Activated T-helper 2 cell treated with anti-CD3 and anti-CD28 coated beads, Interferon-gamma antibody, Interleukin-2, Interleukin-4, amounts not matched to agents 10 μg/mL and 5 μg/mL and 100 μg/mL, durations not matched to agents 14 hours and 24 hours and 36 hours (primary cell): ENCODE measurements around the gene GLOD5. TPM values are rescaled to one million over a fixed set of nuclear protein-coding genes. Genes with fewer than 3 reads are reported as not detected.

Experiments
- DNase-seq: peaks from one replicate; pipeline ENCODE4 v3.0.0; 2021; ENCODE audit warnings: low spot score
- H3K27ac Mint-ChIP-seq: one replicate; pipeline ENCODE4 v1.8.0; 2021; ENCODE audit warnings: mixed read lengths
- H3K27me3 Mint-ChIP-seq: one replicate; pipeline ENCODE4 v1.8.0; 2021; ENCODE audit warnings: low read depth, mixed read lengths
- H3K36me3 Mint-ChIP-seq: one replicate; pipeline ENCODE4 v1.8.0; 2021; ENCODE audit warnings: low read depth, mixed read lengths
- H3K4me1 Mint-ChIP-seq: one replicate; pipeline ENCODE4 v1.8.0; 2021; ENCODE audit warnings: low read depth, mixed read lengths
- H3K4me3 Mint-ChIP-seq: one replicate; pipeline ENCODE4 v1.8.0; 2021; ENCODE audit warnings: low read depth, mild to moderate bottlenecking, moderate library complexity, mixed read lengths
- H3K9me3 Mint-ChIP-seq: one replicate; pipeline ENCODE4 v1.8.0; 2021; ENCODE audit warnings: mixed read lengths
- intact Hi-C: fragments of 100-400 bp; cut with micrococcal nuclease; formaldehyde crosslinking; loops from one replicate; pipeline ENCODE4 v1.15.1; 2023
- total RNA-seq: library from RNA; stranded (reverse); gene quantifications from 2 replicates; pipeline ENCODE4 v1.2.3, GENCODE V29; 2022

The GLOD5 gene
- total RNA-seq, 1 donor from 2014 or later: not detected

- Mint-ChIP-seq H3K27me3 (peaks cover 11% of the 10 kb centered on the region), H3K4me3 (no peak overlapping the region), H3K36me3 (no peaks in the 10 kb centered on the region), H3K9me3 (no peaks in the 10 kb centered on the region), H3K4me1 (peaks cover 14% of the 10 kb centered on the region), H3K27ac (peak overlapping the region; percentile 42)
- DNase-seq: no peak
- intact Hi-C loops: no loop called here
Observed at GRCh38 chrX:48789366-48790220, 28.0 kb downstream of the GLOD5 start.

- no peak overlapping the region for H3K27ac Mint-ChIP-seq
- peaks cover 14% of the 10 kb centered on the region for H3K4me1 Mint-ChIP-seq
- H3K4me3 Mint-ChIP-seq: no peak overlapping the region
- H3K36me3 Mint-ChIP-seq: no peaks in the 10 kb centered on the region
- H3K27me3 Mint-ChIP-seq: peaks cover 11% of the 10 kb centered on the region
- H3K9me3 Mint-ChIP-seq: no peaks in the 10 kb centered on the region
- DNase-seq: no peak
- intact Hi-C loops: no loop called here
Observed at GRCh38 chrX:48790477-48790876, 28.9 kb downstream of the GLOD5 start.

- Mint-ChIP-seq H3K9me3 (no peaks in the 10 kb centered on the region), H3K27me3 (peaks cover 11% of the 10 kb centered on the region), H3K4me1 (peaks cover 14% of the 10 kb centered on the region), H3K36me3 (no peaks in the 10 kb centered on the region), H3K27ac (no peak overlapping the region), H3K4me3 (no peak overlapping the region)
- DNase-seq: no peak
- intact Hi-C loops: no loop called here
Observed at GRCh38 chrX:48791063-48791820, 29.7 kb downstream of the GLOD5 start.

GRCh38 chrX:48792219-48792618, 30.7 kb downstream of the GLOD5 start:
- Mint-ChIP-seq H3K4me1 (peaks cover 14% of the 10 kb centered on the region), H3K4me3 (no peak overlapping the region)
- intact Hi-C loops: no loop called here

GRCh38 chrX:48793935-48794334, 32.4 kb downstream of the GLOD5 start:
- no peaks in the 10 kb centered on the region for H3K27me3 Mint-ChIP-seq
- no peak for DNase-seq
- peaks cover 8% of the 10 kb centered on the region for H3K4me1 Mint-ChIP-seq
- no peaks in the 10 kb centered on the region for H3K9me3 Mint-ChIP-seq
- no peak overlapping the region for H3K4me3 Mint-ChIP-seq
- intact Hi-C loops: no loop called here
- H3K36me3 Mint-ChIP-seq: no peaks in the 10 kb centered on the region
- H3K27ac Mint-ChIP-seq: no peak overlapping the region

More at GRCh38 chrX:48792219-48792618, 30.7 kb downstream of the GLOD5 start:
- no peak for DNase-seq
- H3K27me3 Mint-ChIP-seq: peaks cover 6% of the 10 kb centered on the region
- H3K36me3 Mint-ChIP-seq: no peaks in the 10 kb centered on the region
- H3K9me3 Mint-ChIP-seq: no peaks in the 10 kb centered on the region
- H3K27ac Mint-ChIP-seq: no peak overlapping the region

GRCh38 chrX:48794340-48794910, 32.9 kb downstream of the GLOD5 start:
- intact Hi-C loops: no loop called here
- Mint-ChIP-seq H3K9me3 (no peaks in the 10 kb centered on the region), H3K36me3 (no peaks in the 10 kb centered on the region), H3K4me1 (peaks cover 5% of the 10 kb centered on the region), H3K27me3 (no peaks in the 10 kb centered on the region), H3K27ac (no peak overlapping the region), H3K4me3 (no peak overlapping the region)
- DNase-seq: no peak

- no peak for DNase-seq
- Mint-ChIP-seq H3K27ac (no peak overlapping the region), H3K9me3 (no peaks in the 10 kb centered on the region), H3K27me3 (no peaks in the 10 kb centered on the region), H3K4me1 (no peaks in the 10 kb centered on the region), H3K36me3 (no peaks in the 10 kb centered on the region), H3K4me3 (no peak overlapping the region)
- intact Hi-C loops: no loop called here
Observed at GRCh38 chrX:48794911-48795515, 33.5 kb downstream of the GLOD5 start.

- H3K4me3 Mint-ChIP-seq: no peak overlapping the region
- no peaks in the 10 kb centered on the region for H3K9me3 Mint-ChIP-seq
- no peak overlapping the region for H3K27ac Mint-ChIP-seq
- peaks cover 8% of the 10 kb centered on the region for H3K4me1 Mint-ChIP-seq
- no peak for DNase-seq
- intact Hi-C loops: no loop called here
- H3K27me3 Mint-ChIP-seq: no peaks in the 10 kb centered on the region
- H3K36me3 Mint-ChIP-seq: peaks cover 3% of the 10 kb centered on the region
Observed at GRCh38 chrX:48798318-48798717, 36.8 kb downstream of the GLOD5 start.

GRCh38 chrX:48800574-48801279, 39.2 kb downstream of the GLOD5 start:
- Mint-ChIP-seq H3K36me3 (peaks cover 18% of the 10 kb centered on the region), H3K4me3 (peak overlapping the region; percentile 91), H3K9me3 (no peaks in the 10 kb centered on the region), H3K27ac (peak overlapping the region; percentile 97), H3K27me3 (no peaks in the 10 kb centered on the region), H3K4me1 (peaks cover 14% of the 10 kb centered on the region)
- intact Hi-C loops: loop anchor here (2.0 to 10.0 kb wide), 5 partner anchors 64 to 364 kb away; partner anchors contain the start of genes MAGIX, OTUD5, PQBP1 and TIMM17B
- no peak for DNase-seq

- H3K27me3 Mint-ChIP-seq: no peaks in the 10 kb centered on the region
- intact Hi-C loops: loop anchor here (1.0 to 10.0 kb wide), 6 partner anchors 65 to 363 kb away; partner anchors contain the start of genes MAGIX, OTUD5, PQBP1 and SUV39H1
- peaks cover 21% of the 10 kb centered on the region for H3K36me3 Mint-ChIP-seq
- no peaks in the 10 kb centered on the region for H3K9me3 Mint-ChIP-seq
- peak within 1 kb of the TSS; percentile 91 for H3K4me3 Mint-ChIP-seq
- H3K4me1 Mint-ChIP-seq: peaks cover 18% of the 10 kb centered on the region
- H3K27ac Mint-ChIP-seq: peak within 1 kb of the TSS; percentile 97
- peak; percentile 95 for DNase-seq
Observed at GRCh38 chrX:48801280-48802088, 39.9 kb downstream of the GLOD5 start, which contains the start of gene HDAC6. Gene HDAC6 (plus strand): TSS chrX:48802067. CDS start chrX:48802693, 626 bp downstream.

- peaks cover 24% of the 10 kb centered on the region for H3K4me1 Mint-ChIP-seq
- peaks cover 26% of the 10 kb centered on the region for H3K36me3 Mint-ChIP-seq
- peak overlapping the region; percentile 91 for H3K4me3 Mint-ChIP-seq
- peak overlapping the region; percentile 96 for H3K27ac Mint-ChIP-seq
- intact Hi-C loops: loop anchor here (1.0 to 10.0 kb wide), 5 partner anchors 95 to 363 kb away; partner anchors contain the start of genes MAGIX, OTUD5, PQBP1 and SUV39H1
- H3K27me3 Mint-ChIP-seq: no peaks in the 10 kb centered on the region
- DNase-seq: peak; percentile 69
- H3K9me3 Mint-ChIP-seq: no peaks in the 10 kb centered on the region
Observed at GRCh38 chrX:48802089-48802904, 40.8 kb downstream of the GLOD5 start.
